Middle frontal gyrus (tissue), 1 donor: ENCODE data around the gene FOXL1.

Source experiments
- DNase-seq: peaks from one replicate; pipeline ENCODE4 v3.0.0-alpha.2; 2015; ENCODE audit warnings: low spot score; ENCODE audit errors: extremely low spot score

Gene FOXL1

GRCh38 chr16:86578061-86578599 lies at the start of gene FOXL1:
TSS of gene FOXL1 (plus strand) at chr16:86578549. CDS start at chr16:86578724, 175 bp downstream.
- no peak for DNase-seq

- no peak for DNase-seq
Observed at GRCh38 chr16:86529160-86529559, 49.2 kb upstream of the FOXL1 start.

DNA sequence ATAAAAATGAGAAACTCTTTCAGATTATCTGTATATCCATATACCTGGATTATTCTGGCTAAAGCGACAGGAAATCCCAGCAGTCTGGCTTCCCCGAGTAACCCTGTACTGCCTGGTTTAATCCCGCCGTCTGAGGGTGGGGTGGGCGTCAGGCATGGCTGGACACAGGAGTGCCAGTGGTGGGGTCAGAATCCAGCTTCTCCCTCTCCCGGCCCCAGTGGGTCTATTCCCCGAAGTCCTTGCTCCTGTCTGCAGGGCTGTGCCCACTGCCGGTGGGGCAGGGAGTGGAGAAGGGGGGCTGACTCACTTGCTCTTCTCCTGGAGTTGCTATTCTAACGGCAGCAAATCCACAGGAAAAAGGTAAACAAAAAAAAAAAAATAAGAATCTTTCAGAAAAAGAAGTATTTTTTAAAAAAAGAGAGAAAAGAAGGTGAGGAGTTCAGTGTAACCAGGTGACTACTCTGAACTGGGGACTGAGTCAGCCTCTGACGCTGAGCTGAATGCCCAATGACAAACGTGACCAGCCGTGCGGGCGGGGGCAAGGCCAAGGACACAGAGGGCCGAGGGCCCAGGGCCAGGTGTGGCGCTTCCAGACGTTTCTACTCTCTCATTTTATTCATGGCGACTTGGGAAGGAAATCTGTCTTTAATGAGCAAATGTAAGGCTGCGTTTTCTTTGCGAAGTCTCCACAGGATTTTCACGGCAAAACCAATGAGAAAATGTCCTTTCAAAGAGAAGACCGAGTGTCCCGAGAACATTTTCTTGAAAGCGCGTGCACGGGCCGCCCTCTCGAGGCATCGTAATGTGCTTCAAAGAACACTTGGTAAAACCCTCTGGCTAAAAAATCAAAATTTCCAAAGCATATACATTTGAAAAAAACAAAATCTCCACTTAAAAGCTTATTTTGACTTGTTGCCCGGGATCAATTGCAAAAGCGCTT lies 47.8 kb upstream of the FOXL1 start:
- DNase-seq = no peak

GRCh38 chr16:86531191-86531545 lies 47.2 kb upstream of the FOXL1 start:
- peak; percentile 59 for DNase-seq

GRCh38 chr16:86531641-86532525 lies 46.5 kb upstream of the FOXL1 start:
- DNase-seq = no peak

GRCh38 chr16:86532526-86532815 lies 45.9 kb upstream of the FOXL1 start:
- no peak for DNase-seq

- no peak for DNase-seq
Observed at GRCh38 chr16:86533076-86533475, 45.3 kb upstream of the FOXL1 start.

- DNase-seq = no peak
Observed at GRCh38 chr16:86533767-86534351, 44.5 kb upstream of the FOXL1 start.

DNA sequence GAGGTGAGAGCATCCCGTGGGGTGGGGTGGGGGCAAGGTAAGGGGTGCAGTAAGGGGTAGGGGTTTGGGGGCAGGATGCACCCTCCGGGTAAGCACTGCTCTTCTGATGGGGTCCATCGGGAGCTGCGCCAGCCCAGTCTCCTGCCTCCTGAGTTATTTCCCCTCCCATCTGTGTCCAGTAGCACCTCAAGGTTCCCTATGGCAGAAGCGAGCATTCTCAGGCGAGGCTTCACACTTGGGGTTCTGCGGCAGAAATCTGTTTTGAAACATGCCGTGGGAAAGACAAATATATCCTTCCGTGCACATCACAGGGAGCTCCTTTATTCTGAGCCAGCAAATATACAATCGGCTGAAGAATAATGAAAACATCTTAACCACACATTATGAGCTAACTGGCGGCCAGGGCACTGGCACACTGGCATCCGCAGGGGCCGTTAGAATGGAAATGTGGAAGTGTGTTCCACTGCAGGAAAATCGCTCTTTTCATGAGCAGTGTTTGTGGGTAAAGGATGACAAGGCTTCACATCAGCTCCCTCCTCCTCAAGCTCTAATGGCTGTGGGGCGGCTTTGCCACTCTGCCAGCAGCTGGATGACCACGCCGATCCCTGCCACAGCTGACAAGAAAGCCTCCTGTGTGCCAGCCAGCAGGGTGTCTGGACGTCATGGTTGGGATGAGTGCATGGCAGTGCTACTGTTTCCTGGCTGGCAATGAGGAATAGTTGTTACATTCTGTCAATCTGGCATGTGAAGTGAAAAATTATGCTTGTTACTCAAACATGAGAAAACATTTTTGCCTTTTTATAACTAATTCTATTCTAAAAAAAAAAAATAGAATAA lies 43.4 kb upstream of the FOXL1 start:
- DNase-seq = peak; percentile 15

- no peak for DNase-seq
Observed at GRCh38 chr16:86536621-86537020, 41.7 kb upstream of the FOXL1 start.

DNA sequence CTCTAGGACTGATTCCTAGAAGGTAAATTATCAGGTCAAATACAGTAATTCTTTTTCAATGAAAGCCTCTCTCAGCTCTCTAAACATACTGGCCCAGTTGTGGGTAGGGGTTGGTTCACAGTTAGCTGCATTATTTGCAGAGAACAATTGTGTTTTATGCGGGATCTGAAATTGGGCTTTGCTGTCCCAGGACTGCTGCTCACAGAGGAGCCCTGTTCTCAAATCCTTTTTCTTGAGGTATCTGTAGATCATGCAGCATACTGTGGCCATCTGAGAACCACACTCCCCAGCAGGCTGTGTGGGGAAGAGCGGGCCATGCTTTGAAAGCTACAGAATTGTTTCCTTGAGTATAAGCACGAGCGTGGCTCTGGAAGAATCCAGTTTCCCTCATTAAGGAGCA lies 40.9 kb upstream of the FOXL1 start:
- no peak for DNase-seq

DNA sequence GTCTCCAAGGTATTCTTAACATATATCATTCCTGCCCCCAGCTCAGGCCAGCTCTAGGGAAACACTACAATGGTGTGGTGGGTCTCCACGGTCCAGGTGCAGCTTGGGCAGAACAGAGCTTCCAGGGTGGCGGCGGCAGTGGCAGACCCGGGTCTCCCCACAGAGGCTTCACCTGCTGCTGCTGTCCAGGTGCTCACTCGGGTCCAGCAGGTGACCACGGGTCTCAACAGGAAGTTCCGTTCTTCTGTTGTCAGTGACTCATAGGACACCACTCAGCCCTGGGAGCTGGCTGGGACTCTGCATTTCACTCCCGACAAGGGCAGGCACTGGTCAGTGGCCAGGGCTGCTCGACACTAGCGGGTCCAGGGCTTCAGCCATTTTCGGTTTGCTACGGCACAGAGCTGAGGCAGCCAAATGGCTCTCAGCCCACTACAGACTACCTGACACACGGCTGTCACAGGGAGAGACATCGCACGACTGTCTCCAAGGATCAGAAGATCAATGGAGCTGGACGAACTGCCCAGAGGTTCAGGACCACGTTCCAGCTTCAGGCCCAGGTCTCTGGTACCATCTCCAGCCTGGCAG lies 40.1 kb upstream of the FOXL1 start:
- no peak for DNase-seq

DNA sequence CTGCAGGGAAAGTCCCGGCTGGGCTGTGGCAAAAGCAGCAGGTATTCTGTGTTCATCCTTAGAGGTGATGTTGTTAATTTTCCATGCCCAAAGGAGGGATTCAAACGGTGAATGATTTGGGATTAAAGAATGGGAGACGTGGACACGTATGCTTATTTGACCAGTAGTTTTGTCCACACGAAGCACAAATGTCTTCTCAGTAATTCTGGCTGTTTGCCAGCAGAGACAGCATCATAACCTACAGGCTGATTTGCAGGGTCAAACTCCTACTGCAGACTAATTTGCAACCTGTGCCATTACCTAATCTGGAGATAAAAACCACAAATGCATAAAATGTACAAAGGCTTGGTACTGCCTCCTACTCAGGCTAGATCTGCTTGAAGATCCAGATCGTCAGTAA lies 37.5 kb upstream of the FOXL1 start:
- no peak for DNase-seq

DNA sequence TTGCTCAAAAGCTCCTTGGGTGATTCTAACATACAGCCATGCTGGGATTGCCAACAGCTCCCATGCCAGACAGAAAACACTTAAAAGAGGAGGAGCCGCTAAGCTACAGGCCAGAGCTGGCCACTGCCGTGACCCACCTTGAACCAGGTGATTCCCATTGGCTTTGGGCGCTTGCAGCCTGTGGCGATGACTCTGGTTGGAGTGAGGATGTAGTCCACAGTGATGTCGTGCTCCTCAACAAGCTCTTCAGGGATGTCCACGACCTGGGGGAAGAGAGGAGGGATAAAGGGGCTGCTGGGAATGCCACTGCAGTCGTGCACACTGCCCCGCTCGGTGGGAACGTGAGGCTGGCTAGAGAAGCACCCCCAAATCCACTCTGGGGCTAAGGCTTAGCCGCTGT lies 36.8 kb upstream of the FOXL1 start:
- no peak for DNase-seq

GRCh38 chr16:86542756-86543750 lies 35.3 kb upstream of the FOXL1 start:
- no peak for DNase-seq

- DNase-seq = no peak
Observed at GRCh38 chr16:86545481-86545880, 32.9 kb upstream of the FOXL1 start.

DNA sequence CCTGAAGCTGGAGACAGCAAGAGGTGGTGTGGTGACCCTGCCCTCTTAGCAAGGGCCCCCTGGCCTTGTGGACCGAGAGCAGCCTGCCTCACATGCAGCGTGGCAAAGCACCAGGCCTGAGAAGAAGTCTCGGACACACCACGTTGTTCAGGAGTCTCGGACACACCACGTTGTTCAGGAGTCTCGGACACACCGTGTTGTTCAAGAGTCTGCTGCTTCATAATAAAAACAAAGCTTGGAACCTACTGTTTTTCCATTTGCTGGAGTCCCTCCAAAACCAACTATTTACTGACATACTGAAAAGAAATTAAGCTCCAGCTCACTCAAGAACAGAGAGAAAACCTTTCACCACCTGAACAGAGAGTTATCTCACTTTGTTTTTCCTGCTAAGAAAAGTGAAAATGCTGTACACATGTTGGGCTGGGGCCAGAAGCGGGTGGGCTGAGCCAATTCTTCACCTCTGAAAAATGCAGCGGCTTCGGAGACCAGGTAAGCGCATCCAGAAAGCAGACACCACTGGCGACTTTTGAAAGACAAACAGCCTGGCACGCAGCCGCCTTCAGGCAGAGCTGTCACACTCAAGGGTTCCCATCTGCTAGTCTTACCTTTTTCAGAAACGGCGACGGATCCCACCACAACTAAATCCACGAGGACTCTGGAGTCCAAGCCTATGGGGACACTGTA lies 32.3 kb upstream of the FOXL1 start:
- DNase-seq = no peak

- no peak for DNase-seq
Observed at GRCh38 chr16:86546638-86547013, 31.7 kb upstream of the FOXL1 start.

GRCh38 chr16:86547286-86547685 lies 31.1 kb upstream of the FOXL1 start:
- no peak for DNase-seq
